DND-41 (cell line): ENCODE measurements around the gene AHNAK2.

ENCODE experiments used
- EZH2 ChIP-seq: IDR thresholded peaks from 3 replicates; pipeline ENCODE4 v1.6.1; 2012; ENCODE audit warnings: borderline replicate concordance, low read depth, mild to moderate bottlenecking, moderate library complexity, low read length, inconsistent platforms; ENCODE audit not compliant: severe bottlenecking
- TF ChIP-seq, protein P1 (sequence below): IDR thresholded peaks from 2 replicates; pipeline ENCODE4 v1.5.1; 2012; ENCODE audit warnings: borderline replicate concordance, low read length, moderate library complexity, mild to moderate bottlenecking; ENCODE audit not compliant: poor library complexity, severe bottlenecking; ENCODE audit errors: extremely low read depth

DNA sequence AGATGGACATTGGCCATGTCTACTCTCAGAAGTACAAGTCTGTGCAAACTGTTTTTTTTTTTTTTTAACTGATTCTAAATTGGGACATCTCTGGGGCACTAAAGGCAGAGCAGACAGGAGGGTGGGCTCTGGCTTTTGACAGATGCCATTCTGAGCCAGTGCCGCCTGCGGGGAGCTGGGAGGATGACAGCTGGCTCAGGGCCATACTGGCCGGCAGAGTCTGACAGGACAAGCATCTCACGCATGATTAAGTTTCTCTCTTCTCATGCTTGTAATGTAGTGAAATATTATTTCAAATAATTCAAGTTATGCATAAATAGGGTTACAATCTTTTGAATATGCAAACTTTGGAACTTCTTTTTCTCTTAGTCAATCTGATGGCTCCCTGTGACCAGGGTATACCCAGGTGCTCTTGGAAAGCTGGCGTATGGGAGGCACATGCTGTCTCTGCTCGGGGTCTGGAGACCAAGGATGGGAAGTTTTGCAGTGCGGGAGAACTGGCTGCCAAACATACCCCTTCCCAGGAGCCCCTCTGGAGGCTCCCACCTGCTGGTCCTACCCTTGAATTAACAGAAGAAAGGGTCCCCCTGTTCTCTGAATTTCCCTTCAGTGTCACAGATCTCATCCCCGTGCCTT lies 35.1 kb upstream of the AHNAK2 start:
- TF ChIP-seq, protein P1, sequence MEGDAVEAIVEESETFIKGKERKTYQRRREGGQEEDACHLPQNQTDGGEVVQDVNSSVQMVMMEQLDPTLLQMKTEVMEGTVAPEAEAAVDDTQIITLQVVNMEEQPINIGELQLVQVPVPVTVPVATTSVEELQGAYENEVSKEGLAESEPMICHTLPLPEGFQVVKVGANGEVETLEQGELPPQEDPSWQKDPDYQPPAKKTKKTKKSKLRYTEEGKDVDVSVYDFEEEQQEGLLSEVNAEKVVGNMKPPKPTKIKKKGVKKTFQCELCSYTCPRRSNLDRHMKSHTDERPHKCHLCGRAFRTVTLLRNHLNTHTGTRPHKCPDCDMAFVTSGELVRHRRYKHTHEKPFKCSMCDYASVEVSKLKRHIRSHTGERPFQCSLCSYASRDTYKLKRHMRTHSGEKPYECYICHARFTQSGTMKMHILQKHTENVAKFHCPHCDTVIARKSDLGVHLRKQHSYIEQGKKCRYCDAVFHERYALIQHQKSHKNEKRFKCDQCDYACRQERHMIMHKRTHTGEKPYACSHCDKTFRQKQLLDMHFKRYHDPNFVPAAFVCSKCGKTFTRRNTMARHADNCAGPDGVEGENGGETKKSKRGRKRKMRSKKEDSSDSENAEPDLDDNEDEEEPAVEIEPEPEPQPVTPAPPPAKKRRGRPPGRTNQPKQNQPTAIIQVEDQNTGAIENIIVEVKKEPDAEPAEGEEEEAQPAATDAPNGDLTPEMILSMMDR: no peak
- TF ChIP-seq EZH2: no peak
